ENCODE results near the gene TDRKH.

Gene TDRKH

DNA sequence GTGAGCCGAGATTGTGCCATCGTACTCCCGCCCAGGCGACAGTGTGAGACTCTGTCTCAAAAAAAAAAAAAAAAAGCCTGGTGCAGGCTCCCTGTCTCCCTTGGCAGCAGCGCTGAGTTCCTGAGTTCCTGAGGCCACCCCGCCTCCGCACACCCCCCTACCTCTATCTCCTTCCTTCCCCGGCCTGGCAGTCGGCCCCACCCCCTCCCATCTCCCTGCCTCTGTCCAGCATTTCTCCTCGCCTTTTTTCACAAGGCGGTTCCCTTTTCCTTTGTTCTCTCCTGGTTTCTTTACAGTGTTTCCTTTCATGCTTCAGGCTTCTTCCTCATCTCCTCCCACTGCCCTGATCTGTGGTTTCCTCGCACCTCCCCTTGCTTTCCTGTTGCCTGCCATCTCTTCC lies 38.6 kb upstream of the TDRKH start:
- Histone ChIP-seq H3K4ac (ENCODE audit: low read depth, low read length) (no peak overlapping the region), H3K56ac (ENCODE audit: low read length) (peak overlapping the region; percentile 75), H3K4me1 (ENCODE audit: control insufficient read depth, low read depth, low read length) (peaks cover 32% of the 10 kb centered on the region), H3K4me3 (ENCODE audit: low read length) (no peak overlapping the region), H3K27ac (ENCODE audit: low read depth, low read length) (peak overlapping the region; percentile 26), H2BK15ac (replicated peaks; ENCODE audit: low read depth) (no peak overlapping the region), H3K9ac (ENCODE audit: low read length) (peak overlapping the region; percentile 42), H3K18ac (ENCODE audit: low read length) (no peak overlapping the region), H2BK120ac (ENCODE audit: low read depth, low read length) (no peak overlapping the region), H2BK5ac (ENCODE audit: low read length) (peak overlapping the region; percentile 12), H2AK5ac (ENCODE audit: low read length) (no peak overlapping the region), H3K79me2 (ENCODE audit: control insufficient read depth, insufficient read depth, low read length) (no peaks in the 10 kb centered on the region), H3K4me2 (ENCODE audit: low read length) (peak overlapping the region; percentile 13), H3K27me3 (ENCODE audit: insufficient read depth, low read length, poor library complexity) (no peaks in the 10 kb centered on the region), H3K79me1 (ENCODE audit: low read length) (no peaks in the 10 kb centered on the region), H4K8ac (ENCODE audit: low read depth, low read length) (no peak overlapping the region), H3K23ac (ENCODE audit: low read length) (no peak overlapping the region), H4K5ac (ENCODE audit: low read length) (no peak overlapping the region), H3K36me3 (ENCODE audit: control insufficient read depth, insufficient read depth, low read length) (no peaks in the 10 kb centered on the region)
- peak; percentile 91 for DNase-seq
- WGBS (ENCODE audit: extremely low coverage, insufficient coverage, low lambda C conversion rate), result no CpG with 5 or more reads among the region's 12 CpGs

DNA sequence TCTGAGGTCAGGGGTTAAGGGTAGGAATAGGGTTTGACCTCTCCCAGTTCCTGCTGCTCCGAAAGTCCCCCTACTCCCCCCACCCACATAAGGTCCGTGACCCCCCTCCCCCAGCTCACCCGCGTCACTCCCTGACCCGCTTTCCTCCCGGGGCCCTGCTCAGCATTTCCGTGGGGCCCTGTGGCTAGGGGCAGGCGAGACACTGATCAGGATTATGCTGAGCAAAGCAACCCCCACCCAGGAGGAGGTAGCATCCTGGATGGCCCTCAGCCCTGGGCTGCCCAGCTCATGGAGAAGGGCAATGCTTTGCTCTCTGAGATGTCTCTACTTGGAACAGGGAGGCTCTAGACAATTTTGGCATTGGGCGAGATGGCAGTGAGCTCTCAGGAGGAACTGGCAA lies 37.6 kb upstream of the TDRKH start:
- no peaks in the 10 kb centered on the region for H3K79me2 ChIP-seq (ENCODE audit: control insufficient read depth, insufficient read depth, low read length)
- H2AK5ac ChIP-seq (ENCODE audit: low read length), result no peak overlapping the region
- no peaks in the 10 kb centered on the region for H3K36me3 ChIP-seq (ENCODE audit: control insufficient read depth, insufficient read depth, low read length)
- no CpG with 5 or more reads among the region's 9 CpGs for WGBS (ENCODE audit: extremely low coverage, insufficient coverage, low lambda C conversion rate)
- no peak overlapping the region for H3K4ac ChIP-seq (ENCODE audit: low read depth, low read length)
- no peak overlapping the region for H4K8ac ChIP-seq (ENCODE audit: low read depth, low read length)
- no peaks in the 10 kb centered on the region for H3K27me3 ChIP-seq (ENCODE audit: insufficient read depth, low read length, poor library complexity)
- H2BK120ac ChIP-seq (ENCODE audit: low read depth, low read length), result no peak overlapping the region
- H3K4me3 ChIP-seq (ENCODE audit: low read length), result no peak overlapping the region
- no peak overlapping the region for H3K23ac ChIP-seq (ENCODE audit: low read length)
- no peak overlapping the region for H4K5ac ChIP-seq (ENCODE audit: low read length)
- H3K18ac ChIP-seq (ENCODE audit: low read length), result no peak overlapping the region
- no peak for DNase-seq
- H2BK15ac ChIP-seq (replicated peaks; ENCODE audit: low read depth), result no peak overlapping the region
- no peak overlapping the region for H3K27ac ChIP-seq (ENCODE audit: low read depth, low read length)
- H3K4me1 ChIP-seq (ENCODE audit: control insufficient read depth, low read depth, low read length), result peaks cover 37% of the 10 kb centered on the region
- H2BK5ac ChIP-seq (ENCODE audit: low read length), result no peak overlapping the region
- H3K79me1 ChIP-seq (ENCODE audit: low read length), result no peaks in the 10 kb centered on the region
- no peak overlapping the region for H3K9ac ChIP-seq (ENCODE audit: low read length)
- H3K4me2 ChIP-seq (ENCODE audit: low read length), result no peak overlapping the region
- peak overlapping the region; percentile 45 for H3K56ac ChIP-seq (ENCODE audit: low read length)

DNA sequence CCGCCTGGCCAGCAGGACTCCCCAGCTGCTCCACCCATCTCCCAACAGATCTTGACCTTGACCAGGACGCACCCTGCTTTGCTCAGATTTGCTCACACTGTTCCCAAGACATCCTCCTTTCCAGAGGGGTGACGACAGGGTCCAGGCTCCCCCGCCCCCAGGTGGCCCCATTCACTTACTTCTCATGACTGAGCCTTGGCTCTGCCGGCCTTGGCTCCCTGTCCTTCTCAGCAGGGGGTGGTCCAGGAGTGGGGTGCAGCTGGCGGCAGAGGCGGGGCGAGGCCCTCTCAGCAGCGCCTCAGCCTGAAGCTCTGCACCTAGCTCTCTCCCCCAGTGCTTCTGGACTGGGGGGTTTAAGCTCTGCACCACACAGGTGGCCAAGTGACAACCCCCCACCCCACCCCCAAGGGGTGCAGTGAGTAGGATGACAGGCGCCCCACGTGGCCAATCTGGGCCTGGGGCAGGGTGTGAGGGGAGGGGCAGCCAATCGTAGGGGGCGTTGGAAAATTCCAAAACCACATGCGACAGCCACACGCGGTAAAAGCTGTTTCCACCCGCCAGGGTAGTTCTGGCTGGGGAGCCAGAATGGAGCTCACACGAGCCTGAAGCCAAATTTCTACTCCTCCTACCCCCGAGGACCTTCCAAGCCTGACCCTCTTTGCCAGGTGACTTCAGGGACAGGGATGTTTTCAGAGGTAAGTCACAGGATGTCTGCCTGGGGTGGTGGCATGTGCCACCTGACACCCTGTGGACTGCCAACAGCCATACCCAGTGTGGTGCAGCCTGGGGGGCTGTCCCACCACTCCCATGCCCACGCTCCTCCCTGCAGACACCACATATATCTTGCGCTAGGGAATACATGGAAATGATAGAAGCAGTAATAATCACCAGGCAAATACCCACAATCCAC lies 35.7 kb upstream of the TDRKH start:
- H3K79me2 ChIP-seq (ENCODE audit: control insufficient read depth, insufficient read depth, low read length), result no peaks in the 10 kb centered on the region
- H3K56ac ChIP-seq (ENCODE audit: low read length), result peak overlapping the region; percentile 35
- no peak overlapping the region for H2BK15ac ChIP-seq (replicated peaks; ENCODE audit: low read depth)
- H3K9ac ChIP-seq (ENCODE audit: low read length), result no peak overlapping the region
- no peak overlapping the region for H3K27ac ChIP-seq (ENCODE audit: low read depth, low read length)
- no peak overlapping the region for H4K5ac ChIP-seq (ENCODE audit: low read length)
- peaks cover 42% of the 10 kb centered on the region for H3K4me1 ChIP-seq (ENCODE audit: control insufficient read depth, low read depth, low read length)
- H2AK5ac ChIP-seq (ENCODE audit: low read length), result no peak overlapping the region
- H3K4me3 ChIP-seq (ENCODE audit: low read length), result no peak overlapping the region
- no peaks in the 10 kb centered on the region for H3K36me3 ChIP-seq (ENCODE audit: control insufficient read depth, insufficient read depth, low read length)
- no peak overlapping the region for H3K23ac ChIP-seq (ENCODE audit: low read length)
- H3K79me1 ChIP-seq (ENCODE audit: low read length), result no peaks in the 10 kb centered on the region
- no peak overlapping the region for H3K18ac ChIP-seq (ENCODE audit: low read length)
- no peak overlapping the region for H3K4me2 ChIP-seq (ENCODE audit: low read length)
- no peak overlapping the region for H4K8ac ChIP-seq (ENCODE audit: low read depth, low read length)
- H3K4ac ChIP-seq (ENCODE audit: low read depth, low read length), result no peak overlapping the region
- DNase-seq, result peak; percentile 49
- no peaks in the 10 kb centered on the region for H3K27me3 ChIP-seq (ENCODE audit: insufficient read depth, low read length, poor library complexity)
- no peak overlapping the region for H2BK120ac ChIP-seq (ENCODE audit: low read depth, low read length)
- WGBS (ENCODE audit: extremely low coverage, insufficient coverage, low lambda C conversion rate), result no CpG with 5 or more reads among the region's 21 CpGs
- no peak overlapping the region for H2BK5ac ChIP-seq (ENCODE audit: low read length)

DNA sequence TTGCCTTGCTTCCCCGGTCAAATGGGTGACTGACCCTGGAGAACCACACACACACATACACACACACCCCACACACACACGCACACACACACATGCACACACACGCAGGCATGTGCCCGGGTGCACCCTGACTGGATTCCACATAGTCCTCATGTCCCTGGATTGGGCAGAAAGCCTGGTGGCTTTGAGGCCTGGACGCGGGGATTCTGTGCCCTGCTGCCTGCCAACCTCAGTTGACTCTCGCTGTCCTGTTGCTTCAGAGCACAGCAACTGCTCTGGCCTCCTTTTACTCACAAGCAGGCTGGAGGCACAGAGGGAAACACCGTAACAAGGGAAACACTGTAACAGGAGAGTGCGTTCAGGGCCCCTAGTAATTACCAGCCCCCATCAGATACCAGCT lies 34.9 kb upstream of the TDRKH start:
- no CpG with 5 or more reads among the region's 9 CpGs for WGBS (ENCODE audit: extremely low coverage, insufficient coverage, low lambda C conversion rate)
- Histone ChIP-seq H3K36me3 (ENCODE audit: control insufficient read depth, insufficient read depth, low read length) (no peaks in the 10 kb centered on the region), H2BK120ac (ENCODE audit: low read depth, low read length) (no peak overlapping the region), H3K18ac (ENCODE audit: low read length) (no peak overlapping the region), H2BK5ac (ENCODE audit: low read length) (no peak overlapping the region), H3K4me1 (ENCODE audit: control insufficient read depth, low read depth, low read length) (peaks cover 37% of the 10 kb centered on the region), H3K27ac (ENCODE audit: low read depth, low read length) (no peak overlapping the region), H3K4me3 (ENCODE audit: low read length) (no peak overlapping the region), H3K27me3 (ENCODE audit: insufficient read depth, low read length, poor library complexity) (no peaks in the 10 kb centered on the region), H3K4ac (ENCODE audit: low read depth, low read length) (no peak overlapping the region), H4K5ac (ENCODE audit: low read length) (no peak overlapping the region), H3K9ac (ENCODE audit: low read length) (no peak overlapping the region), H3K23ac (ENCODE audit: low read length) (no peak overlapping the region), H3K79me2 (ENCODE audit: control insufficient read depth, insufficient read depth, low read length) (no peaks in the 10 kb centered on the region), H3K56ac (ENCODE audit: low read length) (peak overlapping the region; percentile 59), H3K4me2 (ENCODE audit: low read length) (no peak overlapping the region), H4K8ac (ENCODE audit: low read depth, low read length) (no peak overlapping the region), H2AK5ac (ENCODE audit: low read length) (no peak overlapping the region), H2BK15ac (replicated peaks; ENCODE audit: low read depth) (no peak overlapping the region), H3K79me1 (ENCODE audit: low read length) (no peaks in the 10 kb centered on the region)
- DNase-seq, result no peak

DNA sequence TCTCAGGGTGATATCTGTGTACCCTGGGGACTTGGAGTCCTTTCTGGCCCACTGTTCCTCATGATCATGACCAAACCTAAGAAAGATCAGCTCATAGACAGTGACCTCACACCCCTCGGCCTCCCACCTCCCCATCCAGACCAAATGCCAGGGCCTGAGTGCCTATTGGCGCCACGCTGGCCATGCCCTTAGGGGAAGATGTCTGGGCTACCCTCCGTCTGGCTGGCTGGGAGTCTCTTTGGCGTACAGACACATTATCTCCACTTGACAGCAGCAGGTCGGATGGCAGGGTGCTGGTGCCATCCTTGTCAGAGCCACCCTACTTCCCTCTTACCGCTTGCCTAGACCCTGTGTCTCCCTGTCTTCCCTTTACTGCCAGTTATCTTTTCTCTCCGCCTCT lies 32.9 kb upstream of the TDRKH start:
- no peak overlapping the region for H4K5ac ChIP-seq (ENCODE audit: low read length)
- H3K79me1 ChIP-seq (ENCODE audit: low read length), result no peaks in the 10 kb centered on the region
- no peaks in the 10 kb centered on the region for H3K36me3 ChIP-seq (ENCODE audit: control insufficient read depth, insufficient read depth, low read length)
- no peak for DNase-seq
- no peaks in the 10 kb centered on the region for H3K27me3 ChIP-seq (ENCODE audit: insufficient read depth, low read length, poor library complexity)
- no peak overlapping the region for H2AK5ac ChIP-seq (ENCODE audit: low read length)
- no peak overlapping the region for H3K4me2 ChIP-seq (ENCODE audit: low read length)
- no CpG with 5 or more reads among the region's 8 CpGs for WGBS (ENCODE audit: extremely low coverage, insufficient coverage, low lambda C conversion rate)
- no peak overlapping the region for H3K4ac ChIP-seq (ENCODE audit: low read depth, low read length)
- H3K4me3 ChIP-seq (ENCODE audit: low read length), result no peak overlapping the region
- no peak overlapping the region for H3K9ac ChIP-seq (ENCODE audit: low read length)
- H3K79me2 ChIP-seq (ENCODE audit: control insufficient read depth, insufficient read depth, low read length), result no peaks in the 10 kb centered on the region
- no peak overlapping the region for H2BK120ac ChIP-seq (ENCODE audit: low read depth, low read length)
- peak overlapping the region; percentile 11 for H2BK5ac ChIP-seq (ENCODE audit: low read length)
- H3K18ac ChIP-seq (ENCODE audit: low read length), result no peak overlapping the region
- peak overlapping the region; percentile 45 for H3K56ac ChIP-seq (ENCODE audit: low read length)
- no peak overlapping the region for H2BK15ac ChIP-seq (replicated peaks; ENCODE audit: low read depth)
- H3K23ac ChIP-seq (ENCODE audit: low read length), result no peak overlapping the region
- H3K4me1 ChIP-seq (ENCODE audit: control insufficient read depth, low read depth, low read length), result peaks cover 21% of the 10 kb centered on the region
- H4K8ac ChIP-seq (ENCODE audit: low read depth, low read length), result no peak overlapping the region
- no peak overlapping the region for H3K27ac ChIP-seq (ENCODE audit: low read depth, low read length)
